Bronchial epithelial cell (primary cell): ENCODE results near the gene ADAMTS8. TPM values are rescaled to one million over a fixed set of nuclear protein-coding genes. Genes with fewer than 3 reads are reported as not detected.
A peak's percentile ranks its signal among the peaks of the same experiment; 100 is the strongest.
"Not testable (repeated sequence)": the region's sequence is repeated elsewhere in the genome, so short reads cannot be mapped to it uniquely, and the experiment has no call there.

ENCODE experiments used
- DNase-seq: peaks from one replicate; pipeline ENCODE4 v3.0.0-alpha.2; 2010; ENCODE audit warnings: low read depth
- FAIRE-seq: peaks from 2 replicates; lab custom pipeline; 2011; peaks lifted over from hg19 to GRCh38; lab: Jason Lieb, UNC
- H3K27me3 ChIP-seq: 2 replicates; pipeline ENCODE4 v1.5.1; 2011; ENCODE audit warnings: low read length; ENCODE audit not compliant: control insufficient read depth, insufficient read depth
- H3K36me3 ChIP-seq: 2 replicates; pipeline ENCODE4 v1.5.1; 2011; ENCODE audit warnings: low read length; ENCODE audit not compliant: control insufficient read depth, insufficient read depth
- H3K4me3 ChIP-seq: 2 replicates; pipeline ENCODE4 v1.5.1; 2011; ENCODE audit warnings: mild to moderate bottlenecking, low read depth, low read length, control low read depth
- total RNA-seq: library from RNA; depleted of rRNA; stranded (reverse); fragments of >200 nt; gene quantifications from 2 replicates; pipeline ENCODE4 v1.2.1, GENCODE V29; 2014
- TF ChIP-seq, protein P1 (sequence below): IDR thresholded peaks from 2 replicates; pipeline ENCODE4 v1.5.1; 2011; ENCODE audit warnings: mild to moderate bottlenecking, moderate library complexity, low read length, control low read depth, inconsistent platforms; ENCODE audit not compliant: insufficient read depth, severe bottlenecking

The ADAMTS8 gene
- total RNA-seq, 1 donor from 2014 or later, result not detected

DNA sequence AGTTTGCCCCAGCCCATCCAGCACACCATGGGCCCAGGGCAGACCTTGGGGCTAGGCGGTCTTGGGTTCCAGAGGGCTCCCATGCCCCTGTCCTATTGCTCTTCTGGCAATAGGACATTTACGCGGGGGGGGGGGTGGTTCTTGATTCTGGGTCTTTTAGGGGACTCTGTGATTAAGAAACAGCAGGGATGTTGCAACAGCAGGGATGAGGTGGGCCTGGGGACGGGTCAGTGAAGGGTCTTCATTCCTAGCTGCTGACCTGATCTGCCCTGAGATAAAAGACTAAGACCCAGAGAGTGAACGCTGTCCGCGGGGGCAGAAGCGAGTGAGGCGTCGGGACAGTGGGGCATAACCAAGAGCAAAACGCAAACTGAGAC is 19.6 kb upstream of the ADAMTS8 start:
- Histone ChIP-seq H3K36me3 (no peaks in the 10 kb centered on the region), H3K4me3 (peak overlapping the region; percentile 43)
- FAIRE-seq, result no peak

GRCh38 chr11:130445788-130446187 is 17.4 kb upstream of the ADAMTS8 start:
- Histone ChIP-seq H3K27me3 (no peaks in the 10 kb centered on the region), H3K4me3 (no peak overlapping the region), H3K36me3 (no peaks in the 10 kb centered on the region)
- FAIRE-seq (no peak), DNase-seq (no peak)
- TF ChIP-seq, protein P1, sequence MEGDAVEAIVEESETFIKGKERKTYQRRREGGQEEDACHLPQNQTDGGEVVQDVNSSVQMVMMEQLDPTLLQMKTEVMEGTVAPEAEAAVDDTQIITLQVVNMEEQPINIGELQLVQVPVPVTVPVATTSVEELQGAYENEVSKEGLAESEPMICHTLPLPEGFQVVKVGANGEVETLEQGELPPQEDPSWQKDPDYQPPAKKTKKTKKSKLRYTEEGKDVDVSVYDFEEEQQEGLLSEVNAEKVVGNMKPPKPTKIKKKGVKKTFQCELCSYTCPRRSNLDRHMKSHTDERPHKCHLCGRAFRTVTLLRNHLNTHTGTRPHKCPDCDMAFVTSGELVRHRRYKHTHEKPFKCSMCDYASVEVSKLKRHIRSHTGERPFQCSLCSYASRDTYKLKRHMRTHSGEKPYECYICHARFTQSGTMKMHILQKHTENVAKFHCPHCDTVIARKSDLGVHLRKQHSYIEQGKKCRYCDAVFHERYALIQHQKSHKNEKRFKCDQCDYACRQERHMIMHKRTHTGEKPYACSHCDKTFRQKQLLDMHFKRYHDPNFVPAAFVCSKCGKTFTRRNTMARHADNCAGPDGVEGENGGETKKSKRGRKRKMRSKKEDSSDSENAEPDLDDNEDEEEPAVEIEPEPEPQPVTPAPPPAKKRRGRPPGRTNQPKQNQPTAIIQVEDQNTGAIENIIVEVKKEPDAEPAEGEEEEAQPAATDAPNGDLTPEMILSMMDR, result no peak

More for the DNA sequence above, 19.6 kb upstream of the ADAMTS8 start:
- no peaks in the 10 kb centered on the region for H3K27me3 ChIP-seq
- TF ChIP-seq, protein P1, result no peak
- no peak for DNase-seq

- TF ChIP-seq, protein P1, result no peak
- Histone ChIP-seq H3K4me3 (no peak overlapping the region), H3K27me3 (no peaks in the 10 kb centered on the region), H3K36me3 (no peaks in the 10 kb centered on the region)
- DNase-seq (no peak), FAIRE-seq (no peak)
Measured at GRCh38 chr11:130442737-130443136, 14.3 kb upstream of the ADAMTS8 start.

DNA sequence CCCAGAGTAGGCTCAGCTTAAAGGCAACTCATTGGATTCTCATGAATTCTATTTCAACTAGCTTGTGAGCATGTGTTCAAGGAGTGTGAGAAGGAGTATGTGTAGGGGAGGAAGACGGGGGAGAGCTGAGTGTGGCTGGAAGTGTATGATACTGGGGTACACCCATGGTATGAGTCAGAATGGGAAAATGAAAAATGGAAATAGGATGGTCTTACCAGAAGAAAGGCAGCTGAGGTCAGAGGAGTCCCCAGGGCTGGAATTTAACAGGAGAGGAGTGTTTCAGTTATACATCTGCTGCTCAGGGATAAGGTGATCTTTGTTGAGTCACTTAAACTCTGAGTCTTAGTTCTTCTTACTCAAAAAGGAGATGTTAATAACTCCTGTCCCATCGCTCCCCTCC is 13.3 kb upstream of the ADAMTS8 start:
- FAIRE-seq (no peak), DNase-seq (no peak)
- TF ChIP-seq, protein P1, result no peak
- H3K27me3 ChIP-seq, result no peaks in the 10 kb centered on the region
- no peak overlapping the region for H3K4me3 ChIP-seq
- H3K36me3 ChIP-seq, result no peaks in the 10 kb centered on the region

DNA sequence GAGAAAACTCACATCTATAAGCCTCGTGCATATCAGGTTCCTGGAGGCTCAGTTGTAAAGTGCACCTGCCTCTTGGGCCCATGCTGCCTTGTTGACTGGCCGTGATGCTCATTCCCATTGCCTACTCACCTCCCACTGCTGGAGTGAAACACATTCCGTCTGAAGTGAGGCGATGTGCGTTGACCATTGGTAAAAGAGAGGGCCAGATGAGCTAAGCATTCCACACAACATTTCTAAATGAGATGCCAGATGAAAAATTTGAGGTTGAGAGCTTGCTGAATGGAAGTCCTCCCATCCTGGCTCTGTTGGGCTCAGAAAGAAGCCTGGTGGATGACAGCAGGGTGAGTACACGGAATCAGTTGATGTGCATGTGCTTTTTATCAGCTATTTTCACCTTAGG is 11.5 kb upstream of the ADAMTS8 start:
- Histone ChIP-seq H3K36me3 (no peaks in the 10 kb centered on the region), H3K27me3 (no peaks in the 10 kb centered on the region), H3K4me3 (no peak overlapping the region)
- TF ChIP-seq, protein P1, result no peak
- DNase-seq (no peak), FAIRE-seq (peak; percentile 36)

GRCh38 chr11:130439160-130439519 is 10.7 kb upstream of the ADAMTS8 start:
- FAIRE-seq (no peak), DNase-seq (no peak)
- Histone ChIP-seq H3K36me3 (no peaks in the 10 kb centered on the region), H3K27me3 (no peaks in the 10 kb centered on the region), H3K4me3 (no peak overlapping the region)
- TF ChIP-seq, protein P1, result no peak

DNA sequence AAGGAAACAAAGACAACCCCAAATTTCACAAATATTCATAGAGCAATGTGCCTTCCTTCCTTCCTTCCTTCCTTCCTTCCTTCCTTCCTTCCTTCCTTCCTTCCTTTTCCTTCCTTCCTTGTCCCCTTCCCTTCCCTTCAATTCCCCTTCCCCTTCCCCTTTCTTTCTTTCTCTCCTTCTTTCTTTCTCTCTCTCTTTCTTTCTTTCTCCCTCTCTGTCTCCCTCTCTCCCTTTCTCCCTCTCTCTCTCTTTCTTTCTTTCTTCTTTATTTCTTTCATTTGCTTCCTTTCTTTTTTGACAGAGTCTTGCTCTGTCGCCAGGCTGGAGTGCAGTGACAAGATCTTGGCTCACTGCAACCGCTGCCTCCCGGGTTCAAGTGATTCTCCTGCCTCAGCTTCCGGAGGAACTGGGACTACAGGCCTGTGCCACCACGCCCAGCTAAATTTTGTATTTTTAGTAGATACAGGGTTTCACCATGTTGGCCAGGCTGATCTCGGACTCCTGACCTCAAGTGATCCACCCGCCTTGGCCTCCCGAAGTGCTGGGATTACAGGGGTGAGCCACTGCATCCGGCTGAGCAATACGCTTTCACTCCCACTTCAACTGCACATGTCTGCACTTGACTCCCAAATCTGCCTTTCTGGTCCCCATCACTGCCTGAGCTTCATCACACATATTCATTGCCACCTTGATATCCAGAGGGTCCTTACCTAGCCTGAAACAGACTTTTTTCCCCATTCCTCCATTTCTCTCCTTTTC is 10.2 kb upstream of the ADAMTS8 start:
- H3K36me3 ChIP-seq, H3K27me3 ChIP-seq, H3K4me3 ChIP-seq, FAIRE-seq: not testable (repeated sequence)
- peak; percentile 56 for DNase-seq
